GOT3 (cell line): ENCODE data around the gene MEGF10.

Source experiments
- DNase-seq: peaks from one replicate; lab custom pipeline; 2025; ENCODE audit warnings: mixed read lengths; lab: John Stamatoyannopoulos, UW

The MEGF10 gene

DNA sequence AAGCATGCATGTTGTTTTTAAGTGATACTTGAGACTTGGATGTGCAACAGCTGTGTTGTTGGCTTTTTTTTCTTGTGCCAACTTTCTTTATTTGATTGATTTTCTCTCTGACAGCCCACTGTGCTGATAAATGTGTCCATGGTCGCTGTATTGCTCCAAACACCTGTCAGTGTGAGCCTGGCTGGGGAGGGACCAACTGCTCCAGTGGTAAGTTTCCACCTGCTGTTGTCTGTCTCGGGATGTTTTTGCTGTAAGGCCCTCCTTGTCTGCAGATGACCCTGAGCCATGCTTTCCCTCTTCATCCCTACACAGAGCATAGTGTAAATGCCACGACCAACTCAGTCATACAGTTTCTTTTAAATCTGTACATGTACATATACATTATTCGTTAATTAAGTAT, 79.2 kb downstream of the MEGF10 start:
- DNase-seq: no peak

DNA sequence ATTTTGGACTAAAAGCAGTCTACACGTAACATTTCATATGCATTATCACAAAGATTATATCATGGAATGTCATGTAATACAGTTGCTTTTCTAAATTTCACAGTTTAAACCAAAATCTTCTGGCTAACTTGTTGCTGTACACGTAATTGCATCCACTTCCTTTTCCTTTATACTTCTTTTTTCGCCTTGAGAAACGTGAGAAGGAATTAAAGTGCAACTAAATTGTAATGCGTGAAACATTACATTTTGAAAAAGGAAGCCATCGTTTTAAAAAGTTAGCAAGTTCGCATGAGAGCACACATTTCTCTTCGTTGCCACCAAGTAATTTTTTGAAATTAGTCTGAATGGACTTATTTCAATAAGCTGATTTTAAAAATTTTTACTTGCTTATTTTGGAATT, 80.0 kb downstream of the MEGF10 start:
- no peak for DNase-seq

DNA sequence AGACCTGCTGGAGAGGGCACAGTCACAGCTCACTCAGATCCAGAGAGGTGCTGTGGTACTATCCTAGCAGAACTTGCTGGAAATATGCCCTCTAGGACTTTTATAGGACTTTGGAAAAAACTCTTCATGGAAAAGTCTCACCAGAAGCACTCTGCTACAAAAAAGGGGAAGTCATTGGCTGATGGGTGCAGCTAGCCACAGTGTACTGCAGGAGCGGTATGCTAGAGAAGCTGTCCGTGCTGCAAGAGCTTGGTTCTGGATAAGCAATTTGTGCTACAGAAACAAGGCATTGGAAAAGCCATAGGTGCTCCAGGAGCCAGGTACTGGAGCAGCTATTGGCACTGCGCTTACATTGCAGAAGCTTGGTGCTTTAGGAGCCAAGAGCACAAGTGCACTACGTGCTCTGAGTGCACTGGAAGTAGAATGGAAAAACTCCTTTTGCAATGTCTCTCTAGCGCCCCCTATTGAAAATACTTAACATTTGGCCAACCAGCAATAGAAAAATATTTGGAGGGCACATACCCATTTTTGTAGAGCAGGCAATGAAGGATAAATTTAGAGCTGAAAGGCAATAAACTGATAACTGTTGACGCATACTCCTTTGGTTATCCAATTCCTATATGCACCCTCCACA, 83.4 kb downstream of the MEGF10 start:
- no peak for DNase-seq

DNA sequence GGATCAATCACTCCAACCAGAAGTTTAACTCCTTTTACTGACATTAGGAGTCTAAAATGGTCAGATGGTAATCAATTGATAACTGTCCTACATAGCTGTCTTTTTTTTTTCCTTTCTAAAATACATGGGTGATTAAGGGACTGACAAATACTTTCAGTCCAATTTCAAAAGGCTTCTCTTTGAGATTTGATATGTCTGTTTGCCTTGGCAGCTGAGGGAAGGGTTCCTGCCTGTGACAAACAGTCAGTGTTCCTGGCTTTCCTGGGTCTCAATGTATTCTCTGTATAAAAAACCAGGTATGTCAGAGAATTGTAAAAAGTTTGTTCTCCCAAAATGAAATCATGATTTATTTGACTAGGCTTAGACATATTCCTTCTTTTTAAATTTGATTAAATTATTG, 84.5 kb downstream of the MEGF10 start:
- DNase-seq: no peak

DNA sequence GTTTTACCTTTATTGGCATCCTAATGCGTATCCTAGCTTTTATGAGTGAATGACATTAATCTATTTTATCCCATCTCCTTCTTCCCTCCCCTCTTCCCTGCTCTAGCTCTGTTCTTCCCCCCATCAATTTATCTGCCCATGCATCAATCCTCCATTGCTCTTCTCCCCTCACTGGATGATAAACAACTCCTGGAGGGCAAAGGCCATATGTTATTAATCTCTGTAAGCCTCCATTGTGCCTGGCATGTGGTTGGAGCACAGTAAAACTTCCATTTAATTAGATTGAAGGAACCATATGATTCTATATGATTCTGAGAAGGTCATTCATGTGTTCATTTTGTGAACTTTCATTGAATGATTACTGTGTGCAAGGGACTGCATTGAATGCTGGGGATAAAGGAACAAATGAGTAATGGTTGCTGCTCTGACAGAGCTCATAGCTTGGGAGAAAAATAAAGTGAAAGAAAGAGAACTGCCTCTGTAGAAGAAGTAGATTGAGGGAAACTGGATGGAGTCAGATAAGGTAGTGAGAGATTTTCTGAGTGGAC, 85.0 kb downstream of the MEGF10 start:
- DNase-seq: no peak

DNA sequence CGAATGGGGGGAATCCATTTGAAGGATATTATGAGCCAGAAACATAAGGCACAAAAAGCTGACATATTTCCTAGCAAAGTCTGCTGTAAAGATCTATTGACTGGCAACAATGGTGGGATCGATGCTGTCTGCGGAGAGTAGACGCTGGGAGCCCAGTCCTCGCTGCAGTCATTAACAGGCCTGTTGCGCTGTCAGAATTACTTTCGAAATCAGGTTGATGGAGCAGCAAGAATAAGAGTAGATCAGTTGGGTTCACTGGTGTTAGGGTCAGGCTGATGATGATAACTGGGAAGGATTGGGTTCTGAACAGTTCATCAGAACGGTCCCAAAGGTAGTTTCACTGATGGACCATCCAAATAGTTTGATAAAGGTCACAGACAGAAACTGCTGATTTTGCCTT, 87.1 kb downstream of the MEGF10 start:
- no peak for DNase-seq

DNA sequence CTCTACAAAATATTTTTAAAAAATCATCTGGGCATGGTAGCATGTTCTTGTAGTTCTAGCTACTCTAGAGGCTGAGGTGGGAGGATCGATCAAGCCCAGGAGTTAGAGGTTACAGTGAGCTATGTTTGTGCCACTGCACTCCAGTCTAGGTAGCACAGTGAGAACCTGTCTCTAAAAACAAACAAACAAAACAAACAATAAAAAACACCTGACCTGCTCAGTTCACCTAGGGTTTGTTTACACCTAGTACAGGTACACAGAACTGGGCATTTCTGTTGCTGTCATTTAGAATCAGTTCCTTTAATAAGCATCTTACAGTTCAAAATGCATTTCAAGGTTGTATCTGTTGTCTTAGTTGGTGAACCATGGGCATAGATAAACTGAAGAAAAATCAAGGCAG, 95.3 kb downstream of the MEGF10 start:
- no peak for DNase-seq

DNA sequence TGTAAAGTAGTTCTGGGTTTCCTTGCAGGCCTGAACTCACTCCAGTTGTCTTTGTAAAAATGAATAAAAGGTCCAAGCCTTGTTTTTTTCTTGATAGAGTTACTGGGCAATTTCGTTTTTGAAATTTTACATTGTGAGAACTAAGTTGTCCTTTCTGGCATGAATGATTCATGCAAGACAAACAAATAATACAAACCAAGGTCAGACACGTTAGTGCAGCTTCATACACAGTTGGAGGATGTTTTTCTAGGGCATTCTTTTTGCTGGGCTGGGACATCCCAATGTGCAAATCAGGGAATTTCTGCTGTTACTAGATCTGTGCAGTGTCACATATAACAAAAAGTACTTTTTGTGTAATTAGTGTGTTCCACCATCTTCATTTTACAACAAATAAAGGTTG, 96.0 kb downstream of the MEGF10 start:
- DNase-seq: no peak

DNA sequence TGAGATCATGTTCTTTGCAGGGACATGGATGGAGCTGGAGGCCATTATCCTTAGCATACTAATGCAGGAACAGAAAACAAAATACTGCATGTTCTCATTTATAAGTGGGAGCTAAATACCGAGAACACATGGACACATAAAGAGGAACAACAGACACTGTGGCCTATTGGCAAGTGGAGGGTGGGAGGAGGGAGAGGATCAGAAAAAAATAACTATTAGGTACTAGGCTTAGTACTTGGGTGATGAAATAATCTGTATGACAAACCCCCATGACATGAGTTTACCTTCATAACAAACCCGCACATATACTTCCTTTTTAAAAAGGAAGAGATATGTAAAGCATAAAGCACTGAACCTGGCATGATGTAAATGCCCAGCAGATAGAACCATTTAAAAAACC, 99.0 kb downstream of the MEGF10 start:
- DNase-seq: no peak

DNA sequence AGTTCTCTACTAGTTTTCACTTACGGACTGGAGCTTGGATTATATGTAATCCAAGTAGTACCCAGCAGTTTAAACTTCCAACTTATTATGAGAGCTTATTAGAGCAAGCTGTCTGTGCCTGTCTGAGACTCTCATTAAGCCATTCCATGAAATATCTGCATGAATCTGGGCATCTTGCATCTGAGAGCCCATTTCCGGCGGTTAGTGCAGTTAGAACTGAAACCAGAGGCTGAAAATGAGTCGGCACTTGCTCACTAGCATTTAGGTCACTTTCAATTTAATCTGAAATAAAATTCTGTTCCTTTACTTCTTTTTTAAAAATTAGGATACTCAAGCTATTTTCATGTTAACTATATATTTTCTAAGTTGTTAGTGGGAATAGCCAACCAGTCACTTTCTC, 102.2 kb downstream of the MEGF10 start:
- no peak for DNase-seq

DNA sequence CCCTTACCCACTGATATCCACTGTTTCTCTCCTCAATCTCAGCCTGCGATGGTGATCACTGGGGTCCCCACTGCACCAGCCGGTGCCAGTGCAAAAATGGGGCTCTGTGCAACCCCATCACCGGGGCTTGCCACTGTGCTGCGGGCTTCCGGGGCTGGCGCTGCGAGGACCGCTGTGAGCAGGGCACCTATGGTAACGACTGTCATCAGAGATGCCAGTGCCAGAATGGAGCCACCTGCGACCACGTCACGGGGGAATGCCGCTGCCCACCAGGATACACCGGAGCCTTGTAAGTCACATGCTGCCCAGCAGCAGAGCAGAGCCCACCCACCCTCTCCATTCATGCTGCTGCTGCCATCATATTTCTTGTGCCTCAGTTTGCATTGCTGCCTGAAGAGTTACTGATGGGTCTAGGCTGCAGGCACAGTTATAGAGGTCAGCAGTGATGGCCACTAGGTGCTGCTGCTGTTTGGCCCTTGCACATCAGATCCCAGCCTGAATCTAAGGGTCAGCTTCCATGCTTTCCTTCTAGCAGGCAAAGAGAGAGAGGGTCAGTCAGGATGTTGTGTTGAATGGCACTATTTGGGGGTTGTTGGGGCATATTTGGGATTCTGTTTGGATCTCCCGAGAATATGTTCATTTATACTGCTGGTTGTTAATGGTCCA, 106.0 kb downstream of the MEGF10 start:
- no peak for DNase-seq

DNA sequence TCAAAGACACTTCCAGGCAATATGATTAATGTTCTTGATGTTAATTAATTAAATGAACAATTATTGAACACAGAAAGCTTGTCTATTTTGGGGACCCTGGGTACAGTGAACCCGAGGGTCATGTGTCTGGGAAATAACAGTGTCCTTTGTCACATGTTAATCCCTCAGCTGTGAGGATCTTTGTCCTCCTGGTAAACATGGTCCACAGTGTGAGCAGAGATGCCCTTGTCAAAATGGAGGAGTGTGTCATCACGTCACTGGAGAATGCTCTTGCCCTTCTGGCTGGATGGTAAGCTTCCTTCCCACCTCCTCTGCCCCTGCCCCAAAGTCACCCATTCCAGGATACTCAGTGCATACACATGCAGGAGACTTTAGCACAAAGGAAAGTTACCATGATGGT, 107.9 kb downstream of the MEGF10 start:
- no peak for DNase-seq

DNA sequence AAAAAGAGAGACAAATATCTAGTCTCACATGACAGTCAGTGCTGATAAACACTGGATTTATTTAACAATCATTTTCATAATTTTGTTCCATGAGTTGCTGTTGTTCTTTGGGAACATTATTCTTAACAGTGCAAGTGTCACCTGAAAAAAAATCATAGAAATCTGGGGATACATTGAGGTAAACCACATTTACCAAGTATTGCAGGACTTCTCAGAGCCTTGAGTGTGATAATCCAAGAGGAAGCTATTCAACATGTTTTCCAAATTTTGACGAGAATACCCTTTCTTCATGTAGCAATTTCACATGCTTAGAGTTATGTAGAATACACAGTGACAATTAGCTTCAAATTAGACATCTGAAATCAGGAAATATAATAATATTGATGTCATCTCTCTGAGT, 108.5 kb downstream of the MEGF10 start:
- no peak for DNase-seq

DNA sequence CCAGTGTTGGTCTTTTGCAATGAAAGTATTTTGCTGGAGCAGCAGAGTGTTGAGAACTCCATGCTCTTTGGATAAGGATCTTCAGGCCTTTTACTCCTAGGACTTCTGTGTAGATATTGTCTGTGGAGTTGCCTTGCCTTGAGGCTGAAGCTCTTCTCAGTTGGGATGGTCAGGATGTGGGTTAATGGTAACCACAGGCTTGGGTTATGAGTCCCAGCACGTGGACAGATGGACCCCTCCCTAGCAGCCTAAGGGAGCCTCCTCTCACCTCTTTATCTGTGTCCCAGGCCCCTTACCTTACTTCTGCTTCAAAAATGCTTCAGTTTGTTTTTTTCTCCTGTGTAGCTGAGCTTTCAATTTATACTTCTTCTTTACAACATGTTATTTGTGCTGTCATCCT, 109.9 kb downstream of the MEGF10 start:
- no peak for DNase-seq

DNA sequence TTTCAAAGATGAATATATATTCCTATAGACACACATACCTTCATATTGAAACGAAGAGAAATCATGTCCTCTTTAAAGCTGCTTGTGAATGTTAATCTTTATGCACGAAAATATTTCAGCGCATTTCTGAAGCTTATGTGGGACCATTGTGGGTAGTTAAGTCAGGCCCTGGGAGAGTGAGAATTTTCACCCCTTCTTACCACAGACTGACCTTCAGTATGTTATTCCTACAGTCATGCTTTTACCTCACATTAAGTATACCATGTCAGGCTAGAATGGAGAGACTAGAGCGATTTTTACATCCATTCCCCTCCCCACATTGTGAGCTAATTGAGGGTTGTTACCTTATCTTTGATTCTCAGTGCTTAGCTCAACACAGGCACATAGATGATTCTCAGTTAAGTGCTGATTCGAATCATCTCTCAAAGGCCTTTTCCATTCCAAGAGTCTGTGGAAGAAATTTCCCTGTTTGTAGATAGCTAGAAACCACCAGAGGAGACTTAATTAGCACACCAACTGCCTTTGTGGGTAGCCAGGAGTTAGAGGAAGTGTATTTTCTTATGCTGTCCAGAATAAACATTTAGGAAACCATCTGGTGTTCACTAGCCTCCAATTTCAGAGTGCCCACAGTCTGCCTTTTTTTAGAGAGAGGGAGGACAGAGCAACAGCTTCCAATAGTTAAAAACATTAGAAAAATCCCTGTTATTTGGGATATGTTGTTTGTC, 110.5 kb downstream of the MEGF10 start:
- DNase-seq: no peak

DNA sequence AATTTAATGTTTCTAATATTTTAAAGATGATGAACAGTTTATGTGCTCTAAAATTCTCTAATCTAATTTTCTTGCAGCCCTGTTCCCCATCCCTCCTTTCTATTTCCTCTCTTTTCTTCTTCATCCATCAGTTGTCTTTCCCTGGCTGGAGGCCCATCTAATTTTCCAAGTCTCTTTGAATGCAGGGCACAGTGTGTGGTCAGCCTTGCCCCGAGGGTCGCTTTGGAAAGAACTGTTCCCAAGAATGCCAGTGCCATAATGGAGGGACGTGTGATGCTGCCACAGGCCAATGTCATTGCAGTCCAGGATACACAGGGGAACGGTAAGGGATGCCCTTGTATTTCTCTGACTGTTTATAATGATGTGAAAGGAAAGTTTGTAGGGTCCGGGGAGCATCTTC, 111.8 kb downstream of the MEGF10 start:
- DNase-seq: no peak

DNA sequence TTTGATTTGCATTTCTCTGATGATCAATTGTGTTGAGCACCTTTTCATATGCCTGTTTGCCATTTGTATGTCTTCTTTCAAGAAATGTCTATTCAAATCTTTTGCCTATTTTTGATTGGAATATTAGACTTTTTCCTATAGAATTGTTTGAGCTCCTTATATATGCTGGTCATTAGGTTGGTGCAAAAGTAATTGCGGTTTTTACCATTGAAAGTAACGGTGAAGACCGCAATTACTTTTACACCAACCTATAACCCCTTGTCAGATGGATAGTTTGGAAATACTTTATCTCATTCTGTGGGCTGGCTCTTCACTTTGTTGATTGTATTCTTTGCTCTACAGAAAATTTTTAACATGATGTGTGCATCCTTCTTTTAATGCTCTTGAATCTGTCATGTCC, 113.6 kb downstream of the MEGF10 start:
- DNase-seq: no peak

DNA sequence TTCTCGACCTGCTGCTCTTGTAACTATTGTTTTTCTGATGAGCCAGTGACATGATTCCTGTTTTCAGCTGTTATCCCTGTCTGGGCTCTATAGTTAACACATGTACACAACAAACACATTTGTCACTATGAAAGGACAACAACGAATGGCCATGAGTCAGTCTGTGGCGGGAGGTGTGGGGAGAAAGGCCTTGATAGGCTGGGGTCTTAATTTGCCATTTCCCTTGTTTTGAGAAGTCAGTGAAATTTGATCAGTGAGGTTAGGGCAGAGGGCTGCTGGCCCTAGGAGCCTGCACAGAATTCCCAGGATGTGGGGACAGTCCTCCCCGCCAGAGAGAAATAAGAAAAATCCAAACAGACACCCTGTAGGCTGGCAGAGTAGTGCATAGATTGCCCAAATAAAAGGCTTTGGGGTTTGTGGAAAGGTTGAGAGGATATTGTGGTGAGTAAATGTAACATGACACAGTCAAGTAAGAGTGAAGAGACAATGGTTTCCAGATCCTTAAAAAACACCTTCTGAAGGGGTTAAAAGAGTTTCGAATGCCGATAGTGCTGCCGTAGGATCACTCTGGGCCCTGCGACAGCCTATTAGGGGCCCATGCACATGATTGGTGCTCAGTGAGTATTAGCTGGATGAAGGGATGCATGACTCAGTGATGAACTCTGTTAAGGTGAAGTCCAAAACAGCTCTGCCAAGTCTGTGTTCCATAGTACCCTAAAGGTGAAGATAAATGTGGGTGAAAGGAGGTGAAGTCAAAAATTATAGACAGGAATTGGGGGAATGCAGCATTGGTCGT, 115.9 kb downstream of the MEGF10 start:
- DNase-seq: no peak

DNA sequence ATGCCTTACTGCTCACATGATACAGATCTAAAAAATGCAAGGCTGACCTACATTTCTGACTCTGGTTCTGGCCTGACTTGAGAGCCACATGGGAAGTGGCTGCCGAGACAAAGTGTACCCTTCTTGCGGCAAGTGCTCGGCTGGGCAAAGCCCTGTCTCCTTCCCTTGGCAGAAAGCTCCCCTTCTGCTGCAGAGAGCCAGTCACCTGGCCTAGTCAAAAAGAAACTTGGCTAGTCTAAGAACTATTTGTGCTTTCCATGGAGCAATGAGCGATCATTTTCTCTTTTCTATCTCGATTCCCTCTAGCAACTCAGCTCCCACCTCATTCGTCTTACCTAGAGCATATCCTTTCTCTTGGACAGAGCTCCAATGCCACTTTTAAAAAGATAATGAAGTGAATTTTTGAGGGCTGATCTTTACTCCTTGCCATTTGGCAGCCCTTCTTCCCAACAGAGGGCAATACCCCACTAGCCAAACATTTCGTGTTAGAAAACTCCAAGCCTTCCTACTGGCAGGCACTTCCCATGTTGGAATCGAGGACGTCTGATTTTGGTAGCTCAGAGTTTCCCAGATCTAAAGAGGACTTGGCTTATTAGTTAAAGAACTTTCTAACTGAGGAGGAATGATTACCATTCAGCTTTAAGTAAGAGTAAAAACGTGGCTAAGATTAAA, 118.8 kb downstream of the MEGF10 start:
- no peak for DNase-seq

DNA sequence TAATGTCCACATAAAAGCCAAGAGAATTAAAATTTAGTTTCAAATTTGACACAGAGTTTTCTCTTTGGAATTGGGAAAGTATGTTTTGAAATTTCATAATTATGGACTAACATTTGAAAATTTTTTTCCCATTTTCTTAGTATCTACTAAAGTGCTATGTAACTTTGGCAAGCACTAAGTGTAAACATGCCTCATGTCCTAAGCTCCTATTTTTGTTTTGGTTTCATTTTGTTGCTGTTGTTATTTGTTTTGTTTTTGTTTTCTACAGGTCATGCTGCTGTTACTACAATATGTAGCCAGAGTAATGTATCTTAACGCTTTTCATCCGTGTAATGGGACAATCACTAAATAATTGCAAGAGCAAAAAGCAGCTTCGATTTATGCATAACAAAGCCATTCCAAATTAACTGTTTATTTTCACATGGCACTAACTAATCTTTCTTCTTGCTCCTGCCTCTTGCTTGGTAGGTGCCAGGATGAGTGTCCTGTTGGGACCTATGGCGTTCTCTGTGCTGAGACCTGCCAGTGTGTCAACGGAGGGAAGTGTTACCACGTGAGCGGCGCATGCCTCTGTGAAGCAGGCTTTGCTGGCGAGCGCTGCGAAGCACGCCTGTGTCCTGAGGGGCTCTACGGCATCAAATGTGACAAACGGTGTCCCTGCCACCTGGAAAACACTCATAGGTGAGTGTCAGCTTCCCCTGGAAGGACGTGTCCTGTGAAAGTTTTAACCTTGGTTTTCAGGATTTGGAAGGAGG, 119.5 kb downstream of the MEGF10 start:
- no peak for DNase-seq

DNA sequence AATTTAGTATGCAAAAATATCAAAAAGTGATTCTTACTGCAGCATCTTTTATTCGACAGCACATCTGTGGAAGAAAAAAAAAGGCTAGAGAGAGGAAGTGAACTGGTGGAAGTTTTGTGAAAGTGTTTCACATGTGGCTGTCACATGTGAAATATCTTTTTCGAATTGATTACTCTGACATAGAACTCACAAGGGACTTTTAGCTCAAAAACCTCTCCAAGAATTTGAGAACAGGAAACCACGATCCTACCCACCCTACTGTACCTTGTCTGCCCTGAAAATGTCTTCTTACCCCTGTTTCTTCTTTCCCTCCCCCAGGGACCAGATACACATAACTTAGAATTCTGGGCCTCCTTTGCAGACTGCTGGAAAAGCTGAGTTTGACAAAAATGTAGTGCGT, 120.4 kb downstream of the MEGF10 start:
- no peak for DNase-seq
